ENCODE measurements around the gene CYP27B1.
A peak's percentile ranks its signal among the peaks of the same experiment; 100 is the strongest.
"Not testable (repeated sequence)": the region's sequence is repeated elsewhere in the genome, so short reads cannot be mapped to it uniquely, and the experiment has no call there.

Gene CYP27B1

GRCh38 chr12:57795354-57795753, 28.5 kb upstream of the CYP27B1 start:
- no peak for DNase-seq (ENCODE audit: low read depth)
- H3K4me3 ChIP-seq (ENCODE audit: low read depth, low read length) = no peak overlapping the region

GRCh38 chr12:57793920-57794319, 27.0 kb upstream of the CYP27B1 start:
- no peak for DNase-seq (ENCODE audit: low read depth)

GRCh38 chr12:57783861-57784260, 17.0 kb upstream of the CYP27B1 start:
- DNase-seq (ENCODE audit: low read depth) = no peak
- no peak overlapping the region for H3K4me3 ChIP-seq (ENCODE audit: low read depth, low read length)

More at GRCh38 chr12:57793920-57794319, 27.0 kb upstream of the CYP27B1 start:
- H3K4me3 ChIP-seq (ENCODE audit: low read depth, low read length) = no peak overlapping the region

- H3K4me3 ChIP-seq (ENCODE audit: low read depth, low read length) = peak overlapping the region; percentile 100
- DNase-seq (ENCODE audit: low read depth) = no peak
Measured at GRCh38 chr12:57783466-57783801, 16.6 kb upstream of the CYP27B1 start.

GRCh38 chr12:57782608-57783465, 16.0 kb upstream of the CYP27B1 start, which contains the start of gene TSFM:
Gene TSFM, plus strand, starts transcription at chr12:57782787. Its CDS starts 15 bp downstream, at chr12:57782802.
- peak within 1 kb of the TSS; percentile 100 for H3K4me3 ChIP-seq (ENCODE audit: low read depth, low read length)
- peak; percentile 81 for DNase-seq (ENCODE audit: low read depth)

GRCh38 chr12:57782243-57782607, 15.3 kb upstream of the CYP27B1 start:
- no peak for DNase-seq (ENCODE audit: low read depth)
- H3K4me3 ChIP-seq (ENCODE audit: low read depth, low read length) = no peak overlapping the region

GRCh38 chr12:57781801-57782200, 14.9 kb upstream of the CYP27B1 start:
- no peak for DNase-seq (ENCODE audit: low read depth)
- no peak overlapping the region for H3K4me3 ChIP-seq (ENCODE audit: low read depth, low read length)

- DNase-seq (ENCODE audit: low read depth) = no peak
- no peak overlapping the region for H3K4me3 ChIP-seq (ENCODE audit: low read depth, low read length)
Measured at GRCh38 chr12:57781244-57781643, 14.4 kb upstream of the CYP27B1 start.

GRCh38 chr12:57780284-57780897, 13.5 kb upstream of the CYP27B1 start:
- DNase-seq (ENCODE audit: low read depth) = no peak
- no peak overlapping the region for H3K4me3 ChIP-seq (ENCODE audit: low read depth, low read length)

- DNase-seq (ENCODE audit: low read depth) = no peak
- no peak overlapping the region for H3K4me3 ChIP-seq (ENCODE audit: low read depth, low read length)
Measured at GRCh38 chr12:57779736-57780135, 12.9 kb upstream of the CYP27B1 start.

GRCh38 chr12:57777911-57778310, 11.0 kb upstream of the CYP27B1 start:
- no peak overlapping the region for H3K4me3 ChIP-seq (ENCODE audit: low read depth, low read length)
- no peak for DNase-seq (ENCODE audit: low read depth)

- H3K4me3 ChIP-seq (ENCODE audit: low read depth, low read length) = no peak overlapping the region
Measured at GRCh38 chr12:57777367-57777766, 10.5 kb upstream of the CYP27B1 start.

GRCh38 chr12:57776247-57776587, 9.3 kb upstream of the CYP27B1 start:
- DNase-seq (ENCODE audit: low read depth) = no peak
- H3K4me3 ChIP-seq (ENCODE audit: low read depth, low read length) = no peak overlapping the region

More at GRCh38 chr12:57777367-57777766, 10.5 kb upstream of the CYP27B1 start:
- DNase-seq (ENCODE audit: low read depth) = no peak

GRCh38 chr12:57775563-57776246, 8.8 kb upstream of the CYP27B1 start:
- DNase-seq (ENCODE audit: low read depth) = no peak

GRCh38 chr12:57775044-57775443, 8.2 kb upstream of the CYP27B1 start:
- no peak for DNase-seq (ENCODE audit: low read depth)
- H3K4me3 ChIP-seq (ENCODE audit: low read depth, low read length) = no peak overlapping the region

More at GRCh38 chr12:57775563-57776246, 8.8 kb upstream of the CYP27B1 start:
- H3K4me3 ChIP-seq (ENCODE audit: low read depth, low read length) = no peak overlapping the region

- DNase-seq (ENCODE audit: low read depth); H3K4me3 ChIP-seq (ENCODE audit: low read depth, low read length): not testable (repeated sequence)
Measured at GRCh38 chr12:57774634-57775033, 7.8 kb upstream of the CYP27B1 start.

- peak within 1 kb of the TSS; percentile 92 for H3K4me3 ChIP-seq (ENCODE audit: low read depth, low read length)
- DNase-seq (ENCODE audit: low read depth) = no peak
Measured at GRCh38 chr12:57772429-57773322, 5.8 kb upstream of the CYP27B1 start, which contains the start of gene EEF1AKMT3. Gene EEF1AKMT3, plus strand, starts transcription at chr12:57772614. Its CDS starts 111 bp downstream, at chr12:57772725.

GRCh38 chr12:57771873-57772428, 5.1 kb upstream of the CYP27B1 start, which contains the start of gene METTL1:
Gene METTL1, minus strand, starts transcription at chr12:57772105. Its CDS starts 22 bp downstream, at chr12:57772083.
- peak; percentile 88 for DNase-seq (ENCODE audit: low read depth)
- H3K4me3 ChIP-seq (ENCODE audit: low read depth, low read length) = peak within 1 kb of the TSS; percentile 92
